NCI-H2227 (cell line): Measurements from ENCODE around the gene DDAH1.

ENCODE experiments used
- DNase-seq: peaks from one replicate; lab custom pipeline; 2025; ENCODE audit not compliant: unreplicated experiment; lab: John Stamatoyannopoulos, UW

DDAH1 gene

DNA sequence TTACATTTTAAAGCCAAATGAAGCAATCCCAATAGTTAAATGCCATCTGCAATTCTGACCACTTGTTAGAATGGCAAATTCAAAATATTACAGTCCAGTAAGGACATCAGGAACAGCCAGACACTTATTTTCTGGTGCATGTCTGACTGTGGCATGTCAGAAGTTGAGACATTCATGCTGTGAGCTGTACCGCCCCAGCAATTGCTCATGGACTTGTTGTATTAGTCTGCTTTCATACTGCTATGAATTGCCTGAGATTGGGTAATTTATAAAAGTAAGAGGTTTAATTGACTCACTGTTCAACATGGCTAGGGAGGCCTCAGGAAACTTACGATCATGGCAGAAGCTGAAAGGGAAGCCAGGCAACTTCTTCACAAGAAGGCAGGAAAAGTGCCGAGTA is 19.1 kb downstream of the DDAH1 start:
- DNase-seq, result no peak

DNA sequence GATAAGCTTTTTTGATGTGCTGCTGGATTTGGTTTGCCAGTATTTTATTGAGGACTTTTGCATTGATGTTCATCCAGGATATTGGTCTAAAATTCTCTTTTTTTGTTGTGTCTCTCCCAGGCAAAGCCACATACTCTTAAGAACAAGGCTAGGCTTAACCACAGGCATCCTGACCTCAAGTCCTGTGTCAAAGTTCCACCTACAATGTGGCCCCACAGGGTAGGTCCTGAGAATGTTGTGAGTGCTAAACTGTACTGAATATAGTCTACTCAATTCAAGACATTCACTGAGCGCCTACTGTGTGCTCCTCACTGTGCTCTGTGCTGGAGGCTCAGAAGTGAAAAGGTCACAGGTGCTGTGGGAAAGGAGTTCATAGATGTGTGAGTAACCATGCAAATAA is 20.6 kb downstream of the DDAH1 start:
- no peak for DNase-seq

DNA sequence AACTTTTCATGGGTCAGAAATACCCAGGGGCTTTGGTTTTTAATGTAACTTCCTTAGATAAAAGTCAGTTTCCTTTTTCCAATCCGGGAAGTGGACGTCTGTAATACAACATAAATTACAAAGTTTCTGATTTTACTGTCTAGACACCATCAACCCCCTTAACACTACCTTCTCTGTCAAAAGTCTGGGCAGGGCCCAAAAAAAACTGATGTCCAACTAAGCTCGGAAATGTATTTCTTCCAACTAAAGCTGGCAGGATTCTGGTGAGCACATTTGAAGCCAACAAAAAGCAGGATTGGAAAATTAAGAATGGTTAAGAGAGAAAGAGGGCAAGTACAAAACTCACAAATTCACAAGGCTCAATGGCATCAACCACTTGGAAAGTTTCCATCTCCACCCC is 24.3 kb downstream of the DDAH1 start:
- DNase-seq, result no peak

DNA sequence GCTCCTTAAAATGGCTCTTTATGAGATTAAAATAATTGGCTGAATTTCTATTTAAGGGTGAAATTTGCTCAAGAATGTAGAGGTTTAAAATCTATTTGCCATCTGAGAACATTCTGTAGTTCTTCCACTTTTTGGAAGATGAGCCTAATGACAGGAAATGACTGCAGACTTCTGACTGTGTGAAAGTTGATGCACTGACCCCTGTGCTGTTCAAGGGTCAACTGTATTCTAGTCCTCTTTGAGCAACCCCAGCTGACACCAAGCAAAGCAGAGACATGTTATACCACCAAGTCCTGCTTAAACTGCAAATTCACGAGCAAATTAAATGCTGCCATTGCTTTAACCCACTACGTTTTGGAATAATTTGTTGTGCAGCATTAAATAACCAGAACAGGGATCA is 26.6 kb downstream of the DDAH1 start:
- no peak for DNase-seq

DNA sequence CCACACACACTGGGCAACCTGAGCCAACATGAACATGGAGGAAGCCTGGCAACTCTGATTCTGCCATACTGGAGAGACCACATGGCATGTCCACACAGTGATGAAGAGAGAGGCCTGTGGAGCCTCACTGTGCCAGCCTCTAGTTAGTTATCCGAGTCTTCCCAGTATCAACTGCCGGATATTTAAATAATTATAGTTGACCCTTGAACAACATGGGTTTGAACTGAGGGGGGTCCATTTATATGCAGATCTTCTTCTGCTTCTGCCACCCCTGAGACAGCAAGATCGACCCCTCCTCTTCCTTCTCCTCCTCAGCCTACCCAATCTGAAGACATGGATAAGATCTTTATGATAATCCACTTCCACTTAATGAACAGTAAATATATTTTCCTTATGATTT is 27.8 kb downstream of the DDAH1 start:
- DNase-seq, result no peak

DNA sequence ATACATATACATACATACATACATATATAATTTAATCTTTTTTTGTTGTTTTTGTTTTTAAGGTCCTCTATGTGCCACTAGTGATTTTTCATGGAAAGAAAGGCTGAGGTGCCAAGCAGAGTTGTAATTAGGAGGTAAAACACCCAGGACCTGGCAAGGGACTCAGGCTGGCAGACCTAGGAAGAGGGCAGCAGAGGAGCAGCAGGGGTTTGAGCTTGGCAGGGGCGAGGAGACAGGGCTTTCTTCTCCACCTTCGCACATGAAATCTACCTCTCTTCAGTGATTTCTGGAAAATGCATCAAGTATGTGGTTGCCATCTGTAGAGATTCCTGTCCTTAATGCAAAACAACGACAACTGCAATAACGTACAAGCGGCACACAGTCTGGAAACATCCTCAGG is 31.9 kb downstream of the DDAH1 start:
- no peak for DNase-seq

DNA sequence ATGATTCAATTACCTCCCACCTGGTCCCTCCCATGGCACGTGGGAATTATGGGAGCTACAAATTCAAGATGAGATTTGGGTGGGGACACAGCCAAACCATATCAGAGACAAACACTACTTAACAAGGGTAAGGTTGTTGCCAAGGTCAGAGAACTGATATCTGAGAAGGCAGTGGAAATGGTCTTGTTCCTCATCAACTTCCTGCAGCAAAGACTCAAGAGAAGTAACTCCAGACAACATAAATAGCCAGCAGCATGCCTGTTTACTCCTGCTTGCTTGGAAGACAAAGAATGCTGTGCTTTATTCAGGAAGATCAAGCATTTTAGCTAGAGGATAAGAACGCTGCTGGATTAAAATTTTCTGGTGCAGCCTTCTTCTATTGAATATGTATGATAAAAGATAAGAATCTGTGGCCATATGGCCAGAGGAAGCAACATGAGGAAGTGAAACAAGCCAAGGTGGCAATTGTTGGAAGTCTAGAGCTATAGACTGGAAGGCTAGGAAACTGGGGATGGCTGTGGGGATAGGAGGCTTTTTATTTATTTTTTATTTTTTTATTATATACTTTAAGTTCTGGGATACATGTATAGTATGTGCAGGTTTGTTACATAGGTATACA is 36.4 kb downstream of the DDAH1 start:
- DNase-seq, result no peak

DNA sequence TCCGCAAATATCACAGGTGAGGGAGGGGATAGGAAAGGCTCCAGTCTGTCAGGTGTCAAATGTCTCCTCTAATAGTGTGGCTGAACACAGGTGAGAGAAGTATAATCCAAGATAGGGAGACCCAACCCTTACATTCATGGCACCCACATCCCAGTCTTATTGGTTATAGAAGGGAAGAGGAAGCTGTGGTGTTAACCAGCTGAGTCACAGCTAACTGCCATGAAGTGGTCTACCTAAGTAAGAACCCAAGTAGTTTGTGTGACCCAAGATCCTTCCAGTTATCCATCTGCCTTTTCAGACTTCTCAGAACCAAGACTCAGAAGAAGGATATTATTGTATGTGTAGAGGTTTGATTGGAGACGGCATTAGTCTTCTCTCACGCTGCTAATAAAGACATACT is 37.1 kb downstream of the DDAH1 start:
- no peak for DNase-seq

DNA sequence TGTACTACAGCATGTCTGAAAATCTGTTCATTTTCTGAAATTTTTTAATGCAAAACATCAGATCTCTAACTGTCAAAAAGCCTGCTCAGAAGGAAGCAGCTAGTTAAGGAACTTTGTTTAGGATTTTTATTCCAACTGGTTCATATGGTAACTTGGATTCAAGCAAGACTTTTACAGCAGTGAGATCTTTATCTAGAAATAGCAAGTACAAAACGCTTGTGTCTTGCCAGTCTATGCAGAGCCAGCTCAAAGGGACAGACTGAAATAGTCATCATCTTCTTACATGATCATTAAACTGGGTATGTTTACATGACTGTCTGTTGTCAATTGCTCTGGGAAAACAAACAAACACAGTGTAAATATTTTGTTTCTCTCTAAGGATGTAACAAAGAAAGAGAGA is 37.6 kb downstream of the DDAH1 start:
- no peak for DNase-seq

DNA sequence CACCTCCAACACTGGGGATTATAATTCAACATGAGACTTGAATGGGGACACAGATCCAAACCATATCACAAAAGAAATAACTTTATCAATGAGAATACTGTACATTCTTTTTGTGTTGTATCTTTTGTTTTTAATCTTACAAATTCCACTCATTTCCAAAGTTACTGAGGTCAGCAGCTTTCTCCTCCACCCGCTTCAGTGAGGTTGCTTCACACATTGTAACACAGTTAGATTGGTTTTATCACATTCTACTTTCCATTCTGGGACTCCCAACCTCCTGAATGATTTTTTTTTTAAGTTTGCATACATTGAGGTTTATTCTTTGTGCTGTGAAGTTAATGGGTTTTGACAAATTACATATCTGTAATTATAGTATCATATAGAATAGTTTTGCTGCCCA is 43.8 kb downstream of the DDAH1 start:
- DNase-seq, result no peak

DNA sequence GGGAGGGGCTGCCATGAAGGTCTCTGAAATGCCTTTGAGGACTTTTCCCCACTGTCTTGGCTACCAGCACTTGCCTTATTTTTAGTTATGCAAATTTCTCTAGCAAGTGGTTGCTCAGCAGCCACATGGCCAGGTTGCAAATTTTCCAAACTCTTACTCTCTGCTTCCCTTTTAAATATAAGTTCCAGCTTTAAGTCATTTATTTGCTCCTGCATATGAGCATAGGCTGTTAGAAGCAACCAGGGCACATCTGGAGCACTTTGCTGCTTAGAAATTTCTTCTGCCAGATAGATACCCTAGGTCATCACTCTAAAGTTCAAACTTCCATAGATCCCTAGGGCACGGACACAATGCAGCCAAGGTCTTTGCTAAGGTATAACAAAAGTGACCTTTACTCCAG is 44.8 kb downstream of the DDAH1 start:
- no peak for DNase-seq

DNA sequence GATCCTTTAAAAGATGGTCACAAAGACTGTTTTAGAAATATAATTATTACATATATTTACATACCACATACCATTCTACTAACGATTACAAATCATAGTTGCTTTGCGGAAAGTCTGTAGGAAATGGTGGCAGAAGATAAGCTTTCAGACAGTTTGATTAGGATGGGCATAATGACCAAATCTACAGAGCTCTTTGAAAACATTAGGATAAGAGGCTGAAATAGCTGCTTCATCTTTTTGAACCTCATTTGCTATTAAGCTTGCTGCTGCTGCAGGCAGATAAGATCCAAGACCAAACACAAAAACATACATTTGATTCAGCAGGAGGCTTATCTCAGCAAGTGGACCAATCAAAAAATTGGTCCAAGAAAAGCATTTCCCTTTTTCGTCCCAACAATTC is 47.1 kb downstream of the DDAH1 start:
- no peak for DNase-seq

DNA sequence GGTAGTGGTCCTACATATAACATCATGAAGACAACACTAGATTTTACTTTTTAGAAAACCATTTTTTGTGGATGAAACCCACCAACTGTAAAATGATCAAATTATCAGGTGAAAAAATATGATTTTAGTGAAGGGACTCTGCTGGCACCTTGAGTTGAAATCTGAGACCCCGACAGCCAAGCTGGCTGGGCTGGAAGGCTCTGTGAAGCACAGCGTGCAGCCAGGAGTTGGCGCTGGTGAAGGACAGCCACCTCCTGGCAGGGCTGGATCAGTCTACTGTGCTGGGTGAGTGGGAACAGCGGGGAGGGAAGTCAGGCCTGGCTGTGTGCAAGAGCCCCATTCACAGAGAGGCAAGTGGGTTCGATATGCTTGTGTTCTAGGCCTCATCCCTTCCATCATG is 47.9 kb downstream of the DDAH1 start:
- DNase-seq, result no peak

DNA sequence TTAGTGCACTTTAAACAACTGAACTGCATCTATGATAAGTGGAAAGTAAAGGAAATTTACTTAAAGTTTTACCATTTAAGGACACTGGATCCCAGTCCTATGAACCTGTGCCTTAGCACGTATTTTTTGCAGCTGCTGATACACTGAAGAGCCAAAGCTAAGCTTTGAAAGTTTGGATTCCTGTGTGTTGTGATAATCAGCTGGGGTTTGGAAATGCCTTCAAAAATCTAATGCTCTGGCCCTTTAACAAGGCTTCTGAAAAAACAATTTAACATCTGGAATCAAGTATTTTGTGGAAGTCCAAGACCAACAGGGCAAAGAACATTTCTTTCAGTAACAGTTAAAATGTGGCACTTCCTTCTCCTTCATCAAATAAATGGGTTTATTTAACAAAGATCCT is 51.8 kb downstream of the DDAH1 start:
- no peak for DNase-seq

DNA sequence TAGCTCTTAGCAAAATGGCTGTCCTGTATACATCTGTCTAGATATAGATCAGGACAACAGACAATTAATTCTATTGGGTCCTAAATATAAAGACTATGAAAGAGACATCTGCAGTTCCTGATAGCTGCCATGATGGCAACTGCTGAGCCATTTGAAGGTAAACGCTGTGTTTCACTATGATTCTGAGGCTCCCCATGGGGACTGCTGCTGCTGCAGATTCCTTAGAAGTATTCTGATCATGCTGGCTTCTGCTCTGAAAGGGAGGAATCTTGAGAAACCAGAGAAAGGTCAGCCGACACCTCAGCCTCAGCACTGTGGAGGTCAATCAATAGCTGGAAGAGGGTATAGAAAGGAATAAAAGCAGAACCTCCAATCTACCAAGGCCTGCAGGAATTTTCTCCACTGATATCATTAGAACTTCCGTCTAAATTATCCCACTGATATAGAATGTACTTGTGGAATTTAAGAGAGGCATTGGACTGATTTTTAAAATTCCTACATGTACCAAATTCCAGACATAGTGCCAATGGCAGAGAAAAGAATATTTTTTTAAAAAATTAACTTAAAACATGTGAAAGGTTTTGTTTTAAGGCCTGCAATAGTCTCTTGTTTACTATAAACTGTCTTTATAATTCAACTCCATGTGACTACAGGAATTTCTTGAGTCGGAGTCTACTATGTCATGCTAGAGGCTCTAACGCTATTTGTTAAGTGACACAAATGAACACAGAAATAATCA is 53.2 kb downstream of the DDAH1 start:
- no peak for DNase-seq

DNA sequence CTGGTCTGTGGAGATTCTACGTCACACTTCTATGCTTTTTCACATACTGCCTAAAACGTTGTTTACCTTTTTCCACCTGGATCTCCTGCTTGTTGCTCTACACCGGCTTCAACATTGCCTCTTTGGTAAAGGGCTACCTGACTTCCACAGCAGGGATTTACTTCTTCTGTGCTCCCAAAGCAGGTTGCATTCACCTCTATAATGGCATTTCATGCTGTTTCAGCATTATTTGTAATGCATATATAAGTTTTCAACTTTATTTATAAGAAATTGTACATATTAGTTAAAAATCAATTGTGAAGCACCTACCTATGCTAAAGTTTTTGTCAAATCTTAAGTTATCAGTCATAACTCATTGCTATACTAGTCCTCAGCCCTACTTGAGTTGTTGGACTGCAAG is 55.4 kb downstream of the DDAH1 start:
- no peak for DNase-seq

DNA sequence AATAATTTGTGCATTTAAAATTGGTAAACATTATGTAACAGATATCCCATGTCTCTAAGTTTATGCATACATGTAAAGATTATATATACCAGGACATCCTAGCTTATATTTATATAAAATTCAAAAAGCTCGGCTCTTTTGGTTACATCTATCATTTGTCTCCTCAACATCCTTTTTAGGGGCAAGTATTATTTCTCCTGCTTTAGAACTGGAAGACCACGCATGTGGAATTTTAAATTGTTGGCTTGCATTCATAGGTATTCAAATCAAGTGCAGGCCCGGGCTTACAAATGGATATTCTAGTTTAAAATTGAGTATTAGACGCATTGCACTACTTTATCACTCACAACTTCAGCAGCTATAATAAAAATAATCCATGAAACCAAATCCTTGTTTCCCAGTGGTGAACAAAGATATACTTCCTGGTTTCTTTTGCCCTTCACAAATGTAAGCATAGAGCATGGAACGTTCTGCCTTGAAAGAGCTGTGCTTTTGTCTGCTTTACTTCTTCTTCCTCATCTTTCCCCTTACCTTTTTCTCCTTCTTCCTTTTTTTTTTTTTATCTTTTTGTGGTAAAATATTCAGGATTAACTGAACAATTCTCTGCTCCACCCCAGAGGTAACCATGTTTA is 57.1 kb downstream of the DDAH1 start:
- DNase-seq, result no peak

DNA sequence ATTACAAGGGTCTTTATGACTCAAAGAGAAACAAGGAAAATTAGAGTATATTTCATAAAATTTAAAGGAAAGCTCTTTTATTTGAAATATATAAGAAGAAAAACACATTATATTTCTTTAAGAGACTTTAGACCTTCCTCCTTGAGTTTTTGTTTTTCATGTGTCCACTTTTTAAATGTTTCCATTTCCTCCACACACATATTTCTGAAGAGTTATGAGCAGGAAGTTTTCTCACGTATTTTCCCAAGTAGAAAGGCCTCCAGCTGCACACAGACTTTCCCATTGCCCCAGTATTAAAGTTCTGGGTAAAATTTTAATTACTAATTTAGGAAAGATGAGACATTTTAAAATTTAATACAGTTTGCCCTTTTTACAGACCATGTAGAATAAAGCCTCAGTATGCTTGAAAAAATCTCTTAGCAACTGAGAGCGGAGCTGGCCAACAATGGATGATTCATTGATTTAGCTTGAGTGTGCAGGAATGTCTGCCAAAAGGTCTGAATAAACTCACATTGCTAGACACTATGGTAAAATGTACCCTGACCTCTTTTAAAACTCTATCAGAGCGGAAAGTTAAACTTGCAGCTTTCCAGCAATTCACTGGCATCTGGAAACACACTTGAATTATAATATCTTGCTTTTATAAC is 57.9 kb downstream of the DDAH1 start:
- no peak for DNase-seq

DNA sequence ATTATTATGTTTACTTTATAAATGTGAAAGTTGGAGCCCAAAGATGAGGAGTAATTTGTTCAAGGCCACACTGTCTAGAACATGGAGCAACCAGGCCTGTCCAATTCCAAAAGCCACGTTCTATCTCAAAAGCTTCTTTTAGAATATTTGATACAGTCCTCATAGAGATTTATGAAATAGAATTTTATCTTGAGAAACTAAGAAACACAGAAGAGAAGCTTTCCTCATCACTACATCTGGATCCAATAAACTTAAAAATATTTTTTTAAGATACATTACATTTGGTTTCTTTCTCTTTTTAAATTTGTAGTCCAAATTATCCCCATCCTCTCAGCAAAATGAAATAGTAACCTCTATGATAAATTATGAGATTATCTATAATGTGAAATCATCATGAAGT is 58.9 kb downstream of the DDAH1 start:
- DNase-seq, result no peak

DNA sequence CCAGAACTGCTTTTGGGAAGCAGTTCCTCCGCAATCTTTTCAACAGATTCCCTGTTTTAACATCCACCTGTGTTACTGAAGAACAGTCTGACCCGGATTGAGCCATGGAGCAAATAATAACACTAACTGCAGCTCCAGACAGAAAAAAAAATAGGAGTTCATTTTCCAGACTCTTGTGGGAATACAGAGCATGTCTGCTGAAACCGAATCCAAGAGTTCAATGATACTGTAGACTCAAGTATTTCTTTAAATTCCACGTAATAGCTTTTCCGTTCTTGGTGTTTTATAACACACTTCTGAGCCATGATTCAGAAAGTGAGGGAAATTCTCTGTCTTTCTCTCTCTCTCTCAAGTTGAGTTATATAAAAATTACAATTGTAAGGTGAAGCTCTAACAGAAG is 60.6 kb downstream of the DDAH1 start:
- no peak for DNase-seq

DNA sequence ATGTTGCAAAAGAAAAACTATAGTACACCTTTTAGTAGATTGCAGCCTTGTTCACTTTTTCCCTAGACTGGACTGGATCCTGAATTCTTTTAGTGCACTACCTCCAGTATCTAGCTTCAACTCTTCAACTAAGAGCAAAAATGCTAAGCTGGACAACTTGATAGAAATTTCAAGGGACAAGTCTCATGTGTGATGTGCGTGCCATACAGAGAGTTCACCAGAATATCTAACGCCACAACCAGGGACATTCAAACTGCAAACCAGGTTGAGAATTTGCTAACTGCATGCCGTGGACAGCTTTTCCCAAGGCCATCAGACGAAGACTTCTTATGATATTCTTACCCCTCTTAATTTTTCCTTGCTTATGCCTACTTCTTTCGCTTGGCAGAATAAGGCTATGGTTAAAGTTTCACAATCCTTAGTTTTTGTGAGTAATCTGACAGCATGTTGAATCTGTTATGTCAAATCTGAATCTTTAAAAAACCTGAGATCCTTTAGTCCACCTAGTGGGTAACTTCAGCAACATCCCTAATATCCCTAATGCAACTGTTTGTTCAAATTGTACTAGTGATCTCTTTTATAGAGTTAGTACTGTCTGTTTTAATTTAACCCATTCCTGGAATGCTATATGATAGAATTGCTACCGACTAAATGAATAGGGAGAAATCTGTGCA is 66.4 kb downstream of the DDAH1 start:
- no peak for DNase-seq
